CD4-positive, alpha-beta T cell treated with Interferon alpha-2 for 1 hour (primary cell): Measurements from ENCODE around the gene PSME4.

Source experiments
- DNase-seq, 2 donors: peaks; one replicate each; pipeline ENCODE4 v3.0.0-alpha.2; 2020 to 2022

PSME4 gene, protein sequence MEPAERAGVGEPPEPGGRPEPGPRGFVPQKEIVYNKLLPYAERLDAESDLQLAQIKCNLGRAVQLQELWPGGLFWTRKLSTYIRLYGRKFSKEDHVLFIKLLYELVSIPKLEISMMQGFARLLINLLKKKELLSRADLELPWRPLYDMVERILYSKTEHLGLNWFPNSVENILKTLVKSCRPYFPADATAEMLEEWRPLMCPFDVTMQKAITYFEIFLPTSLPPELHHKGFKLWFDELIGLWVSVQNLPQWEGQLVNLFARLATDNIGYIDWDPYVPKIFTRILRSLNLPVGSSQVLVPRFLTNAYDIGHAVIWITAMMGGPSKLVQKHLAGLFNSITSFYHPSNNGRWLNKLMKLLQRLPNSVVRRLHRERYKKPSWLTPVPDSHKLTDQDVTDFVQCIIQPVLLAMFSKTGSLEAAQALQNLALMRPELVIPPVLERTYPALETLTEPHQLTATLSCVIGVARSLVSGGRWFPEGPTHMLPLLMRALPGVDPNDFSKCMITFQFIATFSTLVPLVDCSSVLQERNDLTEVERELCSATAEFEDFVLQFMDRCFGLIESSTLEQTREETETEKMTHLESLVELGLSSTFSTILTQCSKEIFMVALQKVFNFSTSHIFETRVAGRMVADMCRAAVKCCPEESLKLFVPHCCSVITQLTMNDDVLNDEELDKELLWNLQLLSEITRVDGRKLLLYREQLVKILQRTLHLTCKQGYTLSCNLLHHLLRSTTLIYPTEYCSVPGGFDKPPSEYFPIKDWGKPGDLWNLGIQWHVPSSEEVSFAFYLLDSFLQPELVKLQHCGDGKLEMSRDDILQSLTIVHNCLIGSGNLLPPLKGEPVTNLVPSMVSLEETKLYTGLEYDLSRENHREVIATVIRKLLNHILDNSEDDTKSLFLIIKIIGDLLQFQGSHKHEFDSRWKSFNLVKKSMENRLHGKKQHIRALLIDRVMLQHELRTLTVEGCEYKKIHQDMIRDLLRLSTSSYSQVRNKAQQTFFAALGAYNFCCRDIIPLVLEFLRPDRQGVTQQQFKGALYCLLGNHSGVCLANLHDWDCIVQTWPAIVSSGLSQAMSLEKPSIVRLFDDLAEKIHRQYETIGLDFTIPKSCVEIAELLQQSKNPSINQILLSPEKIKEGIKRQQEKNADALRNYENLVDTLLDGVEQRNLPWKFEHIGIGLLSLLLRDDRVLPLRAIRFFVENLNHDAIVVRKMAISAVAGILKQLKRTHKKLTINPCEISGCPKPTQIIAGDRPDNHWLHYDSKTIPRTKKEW (N-terminal part only)

DNA sequence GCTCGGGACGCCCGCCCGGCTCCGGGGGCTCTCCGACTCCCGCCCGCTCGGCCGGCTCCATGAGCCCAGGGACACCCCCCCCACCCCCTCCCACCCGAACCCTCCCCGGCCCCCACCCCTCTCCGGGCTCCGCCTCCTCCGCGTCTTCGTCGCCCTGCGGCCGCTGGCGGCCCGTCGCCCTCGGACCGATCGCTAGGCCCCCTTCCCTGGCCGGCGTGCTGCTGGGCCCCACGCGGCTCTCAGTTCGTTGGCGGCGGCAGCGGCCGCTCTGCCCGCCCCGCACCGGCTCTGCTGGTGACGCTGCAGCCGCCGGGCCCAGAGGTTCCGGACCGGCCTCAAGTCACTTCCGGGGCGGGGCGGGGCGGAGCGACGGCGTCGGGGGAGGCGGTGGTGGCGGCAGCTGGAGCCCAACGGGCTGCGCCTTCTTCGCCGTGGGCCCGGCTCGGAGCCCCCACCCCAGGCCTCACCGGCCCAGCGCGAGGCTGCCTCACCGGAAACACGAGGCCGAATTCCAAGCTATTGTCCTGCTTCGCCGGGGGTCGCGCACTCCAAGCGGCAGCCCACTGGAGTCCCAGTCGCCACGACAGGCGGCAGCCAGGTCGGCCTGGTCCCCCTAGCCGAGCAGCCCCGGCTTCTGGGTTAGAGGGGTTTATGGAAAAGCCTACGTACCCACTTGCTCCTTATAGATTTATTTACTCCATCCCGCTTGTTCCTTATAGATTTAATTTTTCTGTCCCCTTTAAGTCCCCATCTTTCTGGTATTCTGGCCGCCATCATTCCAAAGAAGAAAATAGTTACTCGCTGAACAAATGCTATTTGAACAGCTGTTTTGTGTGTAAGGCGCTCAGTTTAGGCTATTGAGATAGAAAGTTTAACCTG lies at the start of gene PSME4:
Gene PSME4, minus strand, starts transcription at position 270 of the 879 bp plus-strand sequence. Its CDS starts 209 bp downstream, at position 61.
- peak; percentile 90 to 93 for DNase-seq

DNA sequence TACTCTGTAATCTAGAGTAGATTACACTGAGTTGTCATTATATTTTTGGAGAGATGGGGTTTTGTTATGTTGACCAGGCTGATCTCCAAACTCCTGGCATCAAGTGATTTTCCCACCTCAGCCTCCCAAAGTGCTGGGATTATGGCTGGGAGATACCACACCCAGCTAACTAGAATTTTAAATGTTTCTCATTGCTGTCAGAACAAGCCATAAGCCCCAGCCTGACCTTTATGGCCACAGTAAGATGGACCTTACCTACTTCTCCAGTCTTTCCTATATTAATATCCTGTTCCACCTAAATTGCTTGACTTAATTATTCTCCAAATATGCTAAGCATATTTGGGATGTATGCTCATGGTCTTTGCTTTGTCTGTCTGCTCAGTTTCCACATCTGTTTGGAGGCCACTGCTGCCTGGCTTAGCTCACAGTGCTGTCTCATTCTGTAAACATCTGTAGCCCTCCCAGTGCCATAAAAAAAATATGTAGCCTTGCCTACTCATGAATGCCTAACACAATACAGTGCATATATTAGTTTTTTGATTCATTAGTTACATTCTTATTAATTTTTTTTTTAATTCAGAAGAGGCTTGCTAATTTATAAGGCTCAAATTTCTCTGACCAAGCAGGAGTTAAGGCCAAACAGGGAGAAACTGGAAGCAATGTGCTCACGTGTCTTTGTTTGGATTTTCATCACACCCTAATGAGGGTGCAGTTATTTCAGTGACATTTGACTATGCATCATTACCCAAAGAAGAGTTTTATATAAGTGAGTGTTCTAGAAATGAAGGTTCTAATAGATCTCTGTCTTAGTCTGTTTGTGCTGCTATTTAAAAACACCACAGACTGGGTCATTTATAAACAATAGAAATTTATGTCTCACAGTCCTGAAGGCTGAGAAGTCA lies 45.3 kb upstream of the PSME4 start:
- DNase-seq, result no peak

DNA sequence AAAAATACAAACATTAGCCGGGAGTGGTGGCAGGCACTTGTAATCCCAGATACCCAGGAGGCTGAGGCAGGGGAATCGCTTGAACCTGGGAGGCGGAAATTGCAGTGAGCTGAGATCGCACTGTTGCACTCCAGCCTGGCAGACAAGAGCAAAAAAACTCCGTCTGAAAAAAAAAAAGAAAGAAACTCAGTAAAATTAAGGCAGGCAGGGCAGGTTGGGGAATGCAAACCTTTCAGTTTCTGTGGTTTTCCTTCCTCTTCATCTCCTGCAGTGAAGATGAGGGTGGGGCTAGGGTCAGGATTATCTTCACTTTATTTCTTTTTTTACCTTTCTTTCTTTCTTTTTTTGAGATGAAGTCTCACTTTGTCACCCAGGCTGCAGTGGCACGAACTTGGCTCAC lies 43.2 kb upstream of the PSME4 start:
- DNase-seq, result peak in 1 of 2 donors; percentile 16

DNA sequence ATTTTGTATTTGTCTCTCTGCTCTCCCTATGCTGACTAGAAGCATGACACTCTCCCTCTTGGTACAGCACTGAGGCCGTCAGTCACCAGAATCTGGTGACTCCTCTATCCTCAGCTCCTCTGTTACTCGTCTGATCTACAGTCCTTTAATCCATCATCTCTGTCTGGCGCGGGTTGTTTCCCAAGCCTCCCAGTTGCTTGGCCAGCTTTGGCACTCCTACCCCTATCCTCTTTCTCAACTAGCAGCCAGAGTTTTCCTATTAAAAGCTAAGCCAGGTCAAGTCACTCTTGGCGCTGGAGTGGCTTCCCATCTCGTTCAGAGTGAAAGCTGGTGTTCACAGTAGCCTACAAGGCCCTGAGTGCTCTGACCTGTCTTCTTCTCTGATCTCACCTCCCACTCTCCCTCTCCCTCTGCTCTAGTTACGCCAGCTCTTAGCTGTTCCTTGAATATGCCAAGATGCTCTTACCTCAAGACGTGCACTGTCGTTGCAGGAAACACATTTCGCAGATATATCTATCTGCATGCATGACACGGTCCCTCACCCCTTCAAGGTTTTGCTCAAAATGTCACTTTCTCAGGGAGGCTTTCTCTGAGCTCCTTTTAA lies 41.8 kb upstream of the PSME4 start:
- no peak for DNase-seq

DNA sequence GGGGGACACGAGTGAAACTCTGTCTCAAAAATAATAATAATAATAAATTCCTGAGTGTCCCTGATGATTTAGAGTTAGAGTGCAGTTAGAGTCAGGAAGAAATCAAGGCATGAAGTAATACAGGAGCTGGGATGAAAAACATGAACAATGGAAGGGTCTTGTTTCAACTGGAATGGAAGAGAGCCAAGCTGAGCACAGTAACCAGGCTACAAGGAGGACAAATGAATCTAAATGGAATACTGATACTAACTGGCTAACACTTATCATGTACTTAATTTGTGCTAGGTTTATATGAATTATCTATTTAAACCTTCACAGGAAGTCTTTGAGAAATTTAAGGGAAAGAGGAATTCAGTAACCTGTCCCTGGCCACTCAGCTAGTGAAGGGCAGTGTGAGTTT lies 38.8 kb upstream of the PSME4 start:
- no peak for DNase-seq

DNA sequence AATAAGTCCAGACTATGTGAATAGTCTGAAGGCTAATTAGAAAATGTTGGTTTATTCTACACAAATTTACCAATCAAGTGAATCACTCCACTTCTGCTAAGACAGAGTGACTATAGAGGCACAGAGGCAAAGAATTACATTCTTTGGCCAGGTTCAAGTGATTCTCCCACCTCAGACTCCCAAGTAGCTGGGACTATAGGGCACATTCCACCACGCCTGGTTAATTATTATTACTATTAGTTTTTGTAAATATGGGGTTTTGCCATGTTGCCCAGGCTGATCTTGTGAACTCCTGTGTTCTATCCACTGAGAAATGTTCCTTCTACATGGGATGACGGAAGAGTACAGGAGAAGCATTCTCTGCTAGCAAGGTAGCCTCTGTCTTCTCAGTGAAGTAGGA lies 37.6 kb upstream of the PSME4 start:
- no peak for DNase-seq

DNA sequence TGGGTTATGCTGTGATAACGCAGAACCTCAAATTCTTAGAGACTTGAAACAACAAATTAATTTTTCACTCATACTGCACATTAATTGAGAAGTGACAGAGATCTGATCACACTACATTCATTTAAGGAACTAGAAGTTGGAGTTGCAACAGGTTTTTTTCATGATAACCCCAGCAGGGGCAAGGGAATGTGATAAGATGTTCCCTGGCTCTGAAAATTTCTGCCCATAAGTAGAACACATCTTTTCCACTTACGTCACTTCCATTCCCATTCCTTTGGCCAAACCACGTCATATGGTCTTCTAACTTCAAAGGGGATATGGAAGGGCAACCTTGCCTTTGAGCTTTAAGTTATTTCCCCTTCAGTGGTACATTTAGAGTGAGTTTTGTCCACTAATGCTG lies 29.7 kb upstream of the PSME4 start:
- DNase-seq, result no peak

DNA sequence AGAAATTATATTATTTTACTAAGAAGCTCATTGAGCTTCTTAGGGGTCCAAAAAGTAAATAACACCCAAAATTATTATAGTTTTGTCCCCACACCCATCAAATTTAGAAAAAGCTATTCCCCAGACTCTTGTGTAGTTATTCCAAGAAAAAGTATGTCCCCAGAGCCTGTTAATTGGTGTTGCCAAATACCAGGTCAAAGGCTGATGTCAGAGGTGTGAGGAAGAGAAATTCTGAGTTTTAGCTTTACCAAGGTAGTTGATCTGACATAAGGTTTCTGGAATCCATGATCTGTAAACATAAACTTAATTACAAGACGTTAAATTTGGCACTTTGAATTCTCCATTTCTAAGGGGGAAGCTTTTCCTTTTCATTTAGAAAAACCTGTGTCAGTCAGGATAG lies 29.3 kb upstream of the PSME4 start:
- DNase-seq, result no peak

DNA sequence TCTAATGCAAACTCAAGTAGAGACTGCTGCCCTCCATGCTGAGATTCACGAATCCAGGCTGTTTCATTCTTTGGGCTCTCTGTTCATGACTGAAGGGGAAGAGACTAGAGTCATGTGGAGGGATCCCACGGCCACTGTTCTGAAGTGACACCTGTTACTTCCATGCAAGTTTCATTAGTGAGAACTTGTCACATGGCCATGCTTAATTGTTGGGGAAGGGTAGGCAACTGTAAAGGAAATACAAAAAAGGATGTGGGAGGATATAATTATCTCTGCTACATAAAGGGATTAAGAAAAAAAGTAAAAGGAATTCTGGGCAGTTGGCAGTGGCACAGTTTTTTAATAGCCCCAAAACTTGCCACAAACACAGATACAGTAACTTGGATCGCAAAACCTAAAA lies 28.0 kb upstream of the PSME4 start:
- no peak for DNase-seq

DNA sequence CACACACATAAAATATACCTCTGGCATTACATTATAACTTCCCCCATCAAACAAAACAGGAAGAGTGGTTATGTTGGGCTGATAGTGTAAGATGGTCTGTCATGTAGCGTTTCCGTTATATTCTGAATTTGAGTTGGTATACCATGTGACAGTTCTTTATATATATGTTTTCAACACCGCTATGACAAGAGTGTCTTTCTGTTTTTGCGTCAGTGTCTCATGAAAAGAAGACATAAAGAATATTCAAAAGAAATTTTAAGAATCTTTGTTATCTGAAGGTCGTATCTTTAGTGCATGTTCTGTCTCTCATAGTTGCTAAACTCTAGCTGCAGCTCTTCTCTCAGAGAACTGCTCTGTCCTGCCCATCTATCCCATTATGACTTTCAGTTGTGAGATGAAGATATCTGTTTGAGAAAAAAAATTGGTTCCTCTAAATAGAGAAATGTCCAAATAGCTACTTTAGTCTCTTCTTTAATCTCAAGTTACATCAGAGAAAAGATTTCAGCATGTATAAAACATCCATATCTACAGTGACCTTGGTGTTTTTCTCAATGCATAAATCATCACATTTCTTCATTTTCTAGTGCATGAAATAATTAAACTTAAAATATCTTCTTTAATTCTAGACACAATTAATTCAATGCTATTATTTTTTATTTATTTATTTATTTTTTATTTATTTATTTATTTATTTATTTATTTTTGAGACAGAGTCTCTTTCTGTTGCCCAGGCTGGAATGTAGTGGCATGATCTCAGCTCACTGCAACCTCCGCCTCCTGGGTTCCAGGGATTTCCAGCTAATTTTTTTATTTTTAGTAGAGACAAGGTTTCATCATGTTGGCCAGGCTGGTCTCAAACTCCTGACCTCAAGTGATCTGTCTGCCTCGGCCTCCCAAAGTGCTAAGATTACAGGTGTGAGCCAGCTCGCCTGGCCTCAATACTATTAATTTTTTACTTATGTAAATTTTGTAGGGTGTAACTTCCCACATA lies 24.3 kb upstream of the PSME4 start:
- DNase-seq, result peak in 1 of 2 donors; percentile 73

DNA sequence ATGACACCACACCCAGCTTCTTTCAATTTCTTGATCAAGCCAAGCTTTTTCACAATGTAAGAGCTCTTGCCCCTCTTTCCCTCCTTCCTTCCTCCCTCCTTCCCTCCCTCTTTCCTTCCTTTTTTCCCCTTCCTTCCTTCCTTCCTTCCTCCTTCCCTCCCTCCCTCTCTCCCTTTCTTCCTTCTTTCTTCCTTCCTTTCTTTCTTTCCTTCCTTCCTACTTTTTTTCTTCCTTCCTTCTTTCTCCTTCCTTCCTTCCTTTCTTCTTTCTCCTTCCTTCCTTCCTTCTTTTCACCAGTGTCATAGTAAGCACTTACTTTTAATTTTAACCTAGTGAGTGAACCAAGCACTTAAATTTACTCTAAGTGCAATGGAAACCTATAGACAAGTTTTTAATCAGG lies 21.2 kb upstream of the PSME4 start:
- DNase-seq, result no peak

DNA sequence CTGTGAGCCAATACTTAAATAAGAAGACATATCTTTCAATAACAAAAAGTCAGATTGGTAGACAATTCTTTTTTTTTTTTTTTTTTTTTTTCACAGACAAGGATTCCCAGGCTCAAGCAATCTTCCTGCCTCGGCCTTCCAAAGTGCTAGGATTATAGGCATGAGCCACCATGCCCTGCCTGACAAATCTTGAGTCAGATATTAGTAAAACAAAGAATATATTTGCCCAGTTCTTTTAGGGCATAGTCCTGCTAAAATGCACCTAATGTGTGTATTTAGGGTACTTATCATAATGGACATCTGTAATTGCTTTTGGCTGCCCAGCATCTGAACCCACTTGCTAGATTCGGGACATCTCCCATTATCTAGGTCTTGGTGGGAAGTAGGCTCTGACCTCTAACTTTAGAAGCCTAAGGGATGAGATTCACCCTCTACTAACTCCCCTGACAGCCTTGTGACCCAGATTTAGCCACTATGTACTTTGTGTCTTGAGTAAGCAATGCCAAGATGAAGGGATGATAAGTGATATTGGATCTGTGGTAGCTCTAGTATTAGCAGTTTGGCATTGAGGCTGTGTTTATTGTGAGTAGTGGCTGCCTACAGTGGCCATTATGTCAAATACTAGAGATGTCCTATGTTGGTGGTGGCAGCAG lies 18.5 kb upstream of the PSME4 start:
- DNase-seq, result no peak

DNA sequence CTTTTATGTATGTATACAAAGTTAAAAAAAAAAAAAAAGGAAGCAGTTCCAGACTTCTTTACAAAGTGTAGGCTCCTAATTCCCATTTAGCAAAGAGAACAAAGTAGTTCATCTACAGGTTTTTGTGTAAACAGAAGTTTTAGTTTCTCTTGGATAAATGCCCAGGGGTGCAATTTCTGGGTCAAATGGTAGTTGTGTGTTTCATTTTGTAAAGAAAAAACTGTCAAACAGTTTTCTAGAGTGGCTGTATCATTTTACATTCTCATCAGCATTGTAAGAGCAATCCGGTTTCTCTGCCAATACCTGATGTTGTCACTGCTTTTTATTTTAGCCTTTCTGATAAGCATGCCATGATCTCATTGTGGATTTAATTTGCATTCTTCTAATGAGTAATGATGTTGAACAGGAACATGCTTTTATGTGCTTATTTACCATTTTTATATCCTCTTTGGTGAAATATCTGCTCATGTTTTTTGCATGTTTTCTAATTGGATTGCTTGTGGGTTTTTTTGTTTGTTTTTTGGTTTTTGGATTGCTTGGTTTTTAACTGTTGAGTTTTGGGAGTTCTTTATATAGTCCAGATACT lies 16.6 kb upstream of the PSME4 start:
- no peak for DNase-seq

DNA sequence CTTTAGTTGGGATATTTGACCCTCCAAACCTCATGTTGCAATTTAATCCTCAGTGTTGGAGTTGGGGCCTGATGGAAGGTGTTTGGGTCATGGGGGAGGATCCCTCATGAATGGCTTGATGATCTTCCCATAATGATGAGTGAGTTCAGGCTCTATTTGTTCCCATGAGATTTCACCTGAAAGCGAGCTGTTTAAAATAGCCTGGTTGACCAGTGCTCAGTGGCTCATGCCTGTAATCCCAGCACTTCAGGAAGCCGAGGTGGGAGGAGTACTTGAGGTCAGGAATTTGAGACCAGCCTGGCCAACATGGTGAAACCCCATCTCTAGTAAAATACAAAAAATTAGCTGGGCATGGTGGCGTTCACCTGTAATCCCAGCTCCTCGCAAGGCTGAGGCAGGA lies 14.9 kb upstream of the PSME4 start:
- no peak for DNase-seq

DNA sequence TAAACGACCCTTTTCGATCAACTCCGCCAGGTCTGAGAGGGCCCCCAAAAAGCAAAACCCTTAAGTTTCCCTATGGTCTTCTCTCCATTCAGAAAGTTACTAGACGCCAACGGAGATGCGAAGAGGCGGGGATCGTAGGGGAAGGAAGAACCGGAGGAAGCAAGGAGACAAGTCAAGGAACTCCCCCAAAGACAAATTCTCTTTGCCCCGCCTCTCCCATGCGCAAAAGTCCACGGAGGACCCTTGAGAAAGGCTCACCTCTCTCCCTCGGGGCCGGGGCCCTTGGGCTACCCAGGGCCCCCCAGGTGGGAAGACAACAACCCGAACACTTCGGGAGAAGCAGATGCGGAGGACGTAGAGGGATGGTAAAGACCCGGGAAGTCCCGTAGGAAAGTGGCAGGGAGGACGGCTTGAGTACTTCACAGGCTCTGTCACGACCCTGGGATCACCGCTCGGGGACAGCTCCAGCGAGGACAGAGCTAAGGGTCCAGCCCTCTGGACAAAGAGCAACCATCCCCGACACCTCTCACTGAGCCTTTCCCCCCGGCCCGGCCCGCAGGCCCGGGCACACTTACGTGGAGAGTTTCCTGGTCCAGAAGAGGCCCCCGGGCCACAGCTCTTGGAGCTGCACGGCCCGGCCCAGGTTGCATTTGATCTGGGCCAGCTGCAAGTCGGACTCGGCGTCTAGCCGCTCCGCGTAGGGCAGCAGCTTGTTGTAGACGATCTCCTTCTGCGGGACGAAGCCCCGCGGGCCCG lies 647 bp downstream of the PSME4 start:
- DNase-seq, result peak; percentile 2 to 36

DNA sequence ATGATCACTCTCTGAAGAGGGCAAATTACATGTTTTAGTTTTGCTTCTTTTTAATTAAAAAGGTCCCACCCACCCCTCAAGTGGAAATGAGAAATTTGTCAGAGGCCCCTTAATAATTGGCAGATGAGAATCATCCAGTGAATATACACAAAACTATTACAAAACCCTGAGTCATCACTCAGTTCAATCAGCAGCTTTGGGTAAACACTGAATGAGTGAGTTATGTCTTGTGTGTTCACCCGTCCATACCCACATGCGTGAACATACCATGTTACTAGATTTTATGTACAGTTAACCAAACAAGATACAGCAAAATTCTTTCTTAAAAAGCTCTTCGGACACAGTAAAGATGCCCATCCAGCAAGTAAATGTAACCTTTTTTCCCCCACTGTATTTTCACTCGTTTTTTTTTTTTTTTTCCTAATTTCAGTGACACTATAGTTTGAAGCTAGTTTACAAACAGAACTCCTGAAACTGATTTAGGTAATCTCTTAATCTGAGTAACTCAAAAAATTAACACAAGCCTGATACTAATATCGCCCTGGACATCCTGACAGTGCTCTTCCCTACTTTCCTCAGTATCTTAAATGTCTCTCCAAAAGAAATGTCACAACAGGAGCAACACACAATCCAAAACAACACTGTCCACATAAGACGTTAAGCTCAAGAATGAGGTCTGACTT lies 1.4 kb downstream of the PSME4 start:
- peak in 1 of 2 donors; percentile 33 for DNase-seq
